Measurements from ENCODE around the gene POR. TPM values are rescaled to one million over a fixed set of nuclear protein-coding genes. Genes with fewer than 3 reads are reported as not detected.

POR gene
- polyA plus RNA-seq, 1 of the 3 experiments (the other 2 are of a cell fraction), result 68.7 TPM

- DNase-seq, result no peak
- Histone ChIP-seq H3K36me3 (replicated peaks in 1 of 2; ENCODE audit: control insufficient read depth in 1 of 2, insufficient read depth in 2 of 2, low read length in 1 of 2) (peaks cover 25 to 52% of the 10 kb centered on the region in 2 experiments), H3K9ac (no peak overlapping the region), H4K20me1 (ENCODE audit: insufficient read depth) (no peaks in the 10 kb centered on the region), H2AFZ (ENCODE audit: low read depth) (no peak overlapping the region), H3F3A (replicated peaks; ENCODE audit: insufficient read depth) (no peaks in the 10 kb centered on the region), H3K4me1 (ENCODE audit: control insufficient read depth in 1 of 2, insufficient read depth in 2 of 2, low read depth in 1 of 2, low read length in 1 of 2) (no peaks in the 10 kb centered on the region; a peak in 1 of 4 replicates), H3K79me2 (ENCODE audit: insufficient read depth) (no peaks in the 10 kb centered on the region), H3K9me2 (no peaks in the 10 kb centered on the region), H3K27me3 (ENCODE audit: insufficient read depth) (no peaks in the 10 kb centered on the region), H3K4me3 (ENCODE audit: low read depth in 2 of 2, low read length in 1 of 2) (no peak overlapping the region), H3K4me2 (no peak overlapping the region), H3K27ac (ENCODE audit: low read depth in 2 of 2, low read length in 1 of 2) (no peak overlapping the region), H3K9me3 (no peaks in the 10 kb centered on the region)
- TF ChIP-seq, protein P1, sequence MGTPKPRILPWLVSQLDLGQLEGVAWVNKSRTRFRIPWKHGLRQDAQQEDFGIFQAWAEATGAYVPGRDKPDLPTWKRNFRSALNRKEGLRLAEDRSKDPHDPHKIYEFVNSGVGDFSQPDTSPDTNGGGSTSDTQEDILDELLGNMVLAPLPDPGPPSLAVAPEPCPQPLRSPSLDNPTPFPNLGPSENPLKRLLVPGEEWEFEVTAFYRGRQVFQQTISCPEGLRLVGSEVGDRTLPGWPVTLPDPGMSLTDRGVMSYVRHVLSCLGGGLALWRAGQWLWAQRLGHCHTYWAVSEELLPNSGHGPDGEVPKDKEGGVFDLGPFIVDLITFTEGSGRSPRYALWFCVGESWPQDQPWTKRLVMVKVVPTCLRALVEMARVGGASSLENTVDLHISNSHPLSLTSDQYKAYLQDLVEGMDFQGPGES (IDR thresholded peaks at IDR 0.05; ENCODE audit: low read depth, low read length), result no peak
- TF ChIP-seq, protein P2, sequence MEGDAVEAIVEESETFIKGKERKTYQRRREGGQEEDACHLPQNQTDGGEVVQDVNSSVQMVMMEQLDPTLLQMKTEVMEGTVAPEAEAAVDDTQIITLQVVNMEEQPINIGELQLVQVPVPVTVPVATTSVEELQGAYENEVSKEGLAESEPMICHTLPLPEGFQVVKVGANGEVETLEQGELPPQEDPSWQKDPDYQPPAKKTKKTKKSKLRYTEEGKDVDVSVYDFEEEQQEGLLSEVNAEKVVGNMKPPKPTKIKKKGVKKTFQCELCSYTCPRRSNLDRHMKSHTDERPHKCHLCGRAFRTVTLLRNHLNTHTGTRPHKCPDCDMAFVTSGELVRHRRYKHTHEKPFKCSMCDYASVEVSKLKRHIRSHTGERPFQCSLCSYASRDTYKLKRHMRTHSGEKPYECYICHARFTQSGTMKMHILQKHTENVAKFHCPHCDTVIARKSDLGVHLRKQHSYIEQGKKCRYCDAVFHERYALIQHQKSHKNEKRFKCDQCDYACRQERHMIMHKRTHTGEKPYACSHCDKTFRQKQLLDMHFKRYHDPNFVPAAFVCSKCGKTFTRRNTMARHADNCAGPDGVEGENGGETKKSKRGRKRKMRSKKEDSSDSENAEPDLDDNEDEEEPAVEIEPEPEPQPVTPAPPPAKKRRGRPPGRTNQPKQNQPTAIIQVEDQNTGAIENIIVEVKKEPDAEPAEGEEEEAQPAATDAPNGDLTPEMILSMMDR (IDR thresholded peaks at IDR 0.05), result no peak
- no peak for TF ChIP-seq TEAD4 (IDR thresholded peaks at IDR 0.05; ENCODE audit: borderline replicate concordance, insufficient read depth)
- TF ChIP-seq, protein P3, sequence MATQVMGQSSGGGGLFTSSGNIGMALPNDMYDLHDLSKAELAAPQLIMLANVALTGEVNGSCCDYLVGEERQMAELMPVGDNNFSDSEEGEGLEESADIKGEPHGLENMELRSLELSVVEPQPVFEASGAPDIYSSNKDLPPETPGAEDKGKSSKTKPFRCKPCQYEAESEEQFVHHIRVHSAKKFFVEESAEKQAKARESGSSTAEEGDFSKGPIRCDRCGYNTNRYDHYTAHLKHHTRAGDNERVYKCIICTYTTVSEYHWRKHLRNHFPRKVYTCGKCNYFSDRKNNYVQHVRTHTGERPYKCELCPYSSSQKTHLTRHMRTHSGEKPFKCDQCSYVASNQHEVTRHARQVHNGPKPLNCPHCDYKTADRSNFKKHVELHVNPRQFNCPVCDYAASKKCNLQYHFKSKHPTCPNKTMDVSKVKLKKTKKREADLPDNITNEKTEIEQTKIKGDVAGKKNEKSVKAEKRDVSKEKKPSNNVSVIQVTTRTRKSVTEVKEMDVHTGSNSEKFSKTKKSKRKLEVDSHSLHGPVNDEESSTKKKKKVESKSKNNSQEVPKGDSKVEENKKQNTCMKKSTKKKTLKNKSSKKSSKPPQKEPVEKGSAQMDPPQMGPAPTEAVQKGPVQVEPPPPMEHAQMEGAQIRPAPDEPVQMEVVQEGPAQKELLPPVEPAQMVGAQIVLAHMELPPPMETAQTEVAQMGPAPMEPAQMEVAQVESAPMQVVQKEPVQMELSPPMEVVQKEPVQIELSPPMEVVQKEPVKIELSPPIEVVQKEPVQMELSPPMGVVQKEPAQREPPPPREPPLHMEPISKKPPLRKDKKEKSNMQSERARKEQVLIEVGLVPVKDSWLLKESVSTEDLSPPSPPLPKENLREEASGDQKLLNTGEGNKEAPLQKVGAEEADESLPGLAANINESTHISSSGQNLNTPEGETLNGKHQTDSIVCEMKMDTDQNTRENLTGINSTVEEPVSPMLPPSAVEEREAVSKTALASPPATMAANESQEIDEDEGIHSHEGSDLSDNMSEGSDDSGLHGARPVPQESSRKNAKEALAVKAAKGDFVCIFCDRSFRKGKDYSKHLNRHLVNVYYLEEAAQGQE (IDR thresholded peaks at IDR 0.05; ENCODE audit: low read depth, low read length), result no peak
- TF ChIP-seq FOXJ3 (CRISPR knock-in tag; IDR thresholded peaks at IDR 0.05), result no peak
- TF ChIP-seq SMC3 (IDR thresholded peaks at IDR 0.05; ENCODE audit: low read depth, low read length), result no peak
- TF ChIP-seq POLR2AphosphoS5 (IDR thresholded peaks at IDR 0.05; ENCODE audit: low read depth, low read length), result no peak
- no peak for TF ChIP-seq YY1 (IDR thresholded peaks at IDR 0.05; ENCODE audit: low read depth)
- TF ChIP-seq, protein P4, sequence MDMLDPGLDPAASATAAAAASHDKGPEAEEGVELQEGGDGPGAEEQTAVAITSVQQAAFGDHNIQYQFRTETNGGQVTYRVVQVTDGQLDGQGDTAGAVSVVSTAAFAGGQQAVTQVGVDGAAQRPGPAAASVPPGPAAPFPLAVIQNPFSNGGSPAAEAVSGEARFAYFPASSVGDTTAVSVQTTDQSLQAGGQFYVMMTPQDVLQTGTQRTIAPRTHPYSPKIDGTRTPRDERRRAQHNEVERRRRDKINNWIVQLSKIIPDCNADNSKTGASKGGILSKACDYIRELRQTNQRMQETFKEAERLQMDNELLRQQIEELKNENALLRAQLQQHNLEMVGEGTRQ (IDR thresholded peaks at IDR 0.05; ENCODE audit: borderline replicate concordance, low read depth, low read length), result no peak
- TF ChIP-seq NRF1 (IDR thresholded peaks at IDR 0.05; ENCODE audit: low read depth, low read length), result no peak
- TF ChIP-seq EZH2phosphoT487 (IDR thresholded peaks at IDR 0.05; ENCODE audit: borderline replicate concordance, low read depth), result no peak
- no peak for TF ChIP-seq FOSL2 (IDR thresholded peaks at IDR 0.05; ENCODE audit: borderline replicate concordance, low read depth)
- TF ChIP-seq MEF2A (IDR thresholded peaks at IDR 0.05; ENCODE audit: borderline replicate concordance, low read depth), result no peak
- TF ChIP-seq, protein P5, sequence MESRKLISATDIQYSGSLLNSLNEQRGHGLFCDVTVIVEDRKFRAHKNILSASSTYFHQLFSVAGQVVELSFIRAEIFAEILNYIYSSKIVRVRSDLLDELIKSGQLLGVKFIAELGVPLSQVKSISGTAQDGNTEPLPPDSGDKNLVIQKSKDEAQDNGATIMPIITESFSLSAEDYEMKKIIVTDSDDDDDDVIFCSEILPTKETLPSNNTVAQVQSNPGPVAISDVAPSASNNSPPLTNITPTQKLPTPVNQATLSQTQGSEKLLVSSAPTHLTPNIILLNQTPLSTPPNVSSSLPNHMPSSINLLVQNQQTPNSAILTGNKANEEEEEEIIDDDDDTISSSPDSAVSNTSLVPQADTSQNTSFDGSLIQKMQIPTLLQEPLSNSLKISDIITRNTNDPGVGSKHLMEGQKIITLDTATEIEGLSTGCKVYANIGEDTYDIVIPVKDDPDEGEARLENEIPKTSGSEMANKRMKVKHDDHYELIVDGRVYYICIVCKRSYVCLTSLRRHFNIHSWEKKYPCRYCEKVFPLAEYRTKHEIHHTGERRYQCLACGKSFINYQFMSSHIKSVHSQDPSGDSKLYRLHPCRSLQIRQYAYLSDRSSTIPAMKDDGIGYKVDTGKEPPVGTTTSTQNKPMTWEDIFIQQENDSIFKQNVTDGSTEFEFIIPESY (IDR thresholded peaks at IDR 0.05; ENCODE audit: borderline replicate concordance, low read depth), result no peak
- TF ChIP-seq EP300 (IDR thresholded peaks at IDR 0.05; ENCODE audit: borderline replicate concordance in 1 of 2, low read depth in 1 of 2, low read length in 1 of 2), result no peak
- no peak for TF ChIP-seq JUND (IDR thresholded peaks at IDR 0.05)
- no peak for TF ChIP-seq PBX3 (IDR thresholded peaks at IDR 0.05)
- TF ChIP-seq TAF1 (IDR thresholded peaks at IDR 0.05; ENCODE audit: borderline replicate concordance, low read depth, low read length), result no peak
- no peak for TF ChIP-seq NFIC (IDR thresholded peaks at IDR 0.05; ENCODE audit: borderline replicate concordance)
- no peak for TF ChIP-seq CHD2 (IDR thresholded peaks at IDR 0.05; ENCODE audit: low read length, partially characterized antibody)
- POLR2A ChIA-PET, result no interaction called here
- CTCF ChIA-PET, result no interaction called here
- 80% methylated on average over 12 of the region's 12 CpGs for WGBS (ENCODE audit: low lambda C conversion rate)
Observed at GRCh38 chr7:75981203-75981452, 66.2 kb downstream of the POR start.
